Upper lobe of right lung (tissue), 1 donor: ENCODE measurements around the gene DNAJC15. TPM values are rescaled to one million over a fixed set of nuclear protein-coding genes. Genes with fewer than 3 reads are reported as not detected.

ENCODE experiments used
- ATAC-seq: fragments of 200-7000 bp; cut with Tn5 transposase; one replicate; pipeline ENCODE4 v1.9.1; 2020; ENCODE audit warnings: mild to moderate bottlenecking, moderate library complexity
- DNase-seq: peaks from one replicate; pipeline ENCODE4 v3.0.0-alpha.2; 2020
- H3K27ac ChIP-seq: fragments of 200-600 bp; one replicate; pipeline ENCODE4 v1.8.0; 2022
- H3K27me3 ChIP-seq: fragments of 200-600 bp; one replicate; pipeline ENCODE4 v1.8.0; 2022; ENCODE audit warnings: mild to moderate bottlenecking
- H3K36me3 ChIP-seq: fragments of 200-600 bp; one replicate; pipeline ENCODE4 v1.8.0; 2022
- H3K4me1 ChIP-seq: fragments of 200-600 bp; one replicate; pipeline ENCODE4 v1.8.0; 2022
- H3K4me3 ChIP-seq: fragments of 200-600 bp; one replicate; pipeline ENCODE4 v1.8.0; 2022; ENCODE audit warnings: mild to moderate bottlenecking
- H3K9me3 ChIP-seq: fragments of 200-600 bp; one replicate; pipeline ENCODE4 v1.8.0; 2022
- intact Hi-C: fragments of 100-400 bp; cut with DNase I; formaldehyde crosslinking; loops from one replicate; pipeline ENCODE4 v1.11.0; 2022
- total RNA-seq: library from RNA; stranded (reverse); fragmentation: NEBNext Ultra II Directional; extraction: Animal tissue kit (Norgen Biotek cat#: 25700); gene quantifications from one replicate; pipeline ENCODE4 v1.2.1, GENCODE V29; 2021
- TF ChIP-seq, protein P1 (sequence below): fragments of 200-600 bp; IDR thresholded peaks from one replicate; pipeline ENCODE4 v1.8.0; 2022; ENCODE audit warnings: antibody characterized with exemption
- donor health status: DM: no; HTN: yes; CAD: no; lungs with severe emphysema.

Gene DNAJC15
- total RNA-seq, 1 donor from 2014 or later = 15.1 TPM

DNA sequence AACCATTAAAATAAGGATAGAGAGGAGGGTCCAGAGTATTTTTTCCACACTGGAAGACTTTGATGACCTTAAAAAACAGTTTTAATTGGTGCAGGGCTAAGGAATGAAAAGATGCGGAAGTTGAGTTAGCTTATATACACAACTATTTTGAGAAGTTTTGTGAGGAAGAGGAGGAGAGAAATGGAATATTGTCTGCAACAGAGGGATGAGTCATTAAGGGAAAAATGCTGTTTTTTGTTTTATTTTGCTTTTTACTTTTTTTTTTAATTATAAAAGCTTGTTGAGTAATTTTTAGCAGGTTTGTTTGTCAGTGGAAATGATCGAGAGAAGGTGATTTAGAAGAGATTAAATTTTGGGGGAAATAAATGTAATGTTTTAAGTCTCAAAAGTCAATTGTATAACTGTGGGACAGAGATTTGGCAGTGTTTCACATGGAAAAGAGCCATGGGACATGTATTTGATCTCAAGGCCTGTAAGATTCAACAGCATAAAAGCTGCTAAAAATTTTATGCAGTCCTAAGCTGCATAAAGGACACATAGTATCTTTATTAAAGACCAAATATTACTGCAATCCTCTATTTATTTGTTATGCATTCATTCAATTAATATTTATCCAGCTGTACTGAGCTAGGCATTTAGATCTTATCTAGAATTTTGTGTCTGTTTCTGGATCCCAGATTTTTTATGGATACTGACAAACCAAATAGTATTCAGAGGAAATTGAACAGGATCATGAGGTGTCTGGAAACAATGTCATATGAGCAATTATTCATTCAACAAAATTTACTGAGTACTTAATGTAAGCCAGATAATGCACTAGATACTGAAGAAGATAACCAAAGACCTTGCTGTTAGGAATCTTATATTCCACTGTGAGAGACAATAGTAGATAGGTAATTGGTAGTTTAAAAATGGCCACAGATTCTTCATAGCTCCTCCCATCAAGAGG is 72.7 kb downstream of the DNAJC15 start:
- H3K27me3 ChIP-seq = no peaks in the 10 kb centered on the region
- H3K9me3 ChIP-seq = no peaks in the 10 kb centered on the region
- no peak for DNase-seq
- no peak overlapping the region for H3K4me3 ChIP-seq
- H3K4me1 ChIP-seq = no peaks in the 10 kb centered on the region
- TF ChIP-seq, protein P1, sequence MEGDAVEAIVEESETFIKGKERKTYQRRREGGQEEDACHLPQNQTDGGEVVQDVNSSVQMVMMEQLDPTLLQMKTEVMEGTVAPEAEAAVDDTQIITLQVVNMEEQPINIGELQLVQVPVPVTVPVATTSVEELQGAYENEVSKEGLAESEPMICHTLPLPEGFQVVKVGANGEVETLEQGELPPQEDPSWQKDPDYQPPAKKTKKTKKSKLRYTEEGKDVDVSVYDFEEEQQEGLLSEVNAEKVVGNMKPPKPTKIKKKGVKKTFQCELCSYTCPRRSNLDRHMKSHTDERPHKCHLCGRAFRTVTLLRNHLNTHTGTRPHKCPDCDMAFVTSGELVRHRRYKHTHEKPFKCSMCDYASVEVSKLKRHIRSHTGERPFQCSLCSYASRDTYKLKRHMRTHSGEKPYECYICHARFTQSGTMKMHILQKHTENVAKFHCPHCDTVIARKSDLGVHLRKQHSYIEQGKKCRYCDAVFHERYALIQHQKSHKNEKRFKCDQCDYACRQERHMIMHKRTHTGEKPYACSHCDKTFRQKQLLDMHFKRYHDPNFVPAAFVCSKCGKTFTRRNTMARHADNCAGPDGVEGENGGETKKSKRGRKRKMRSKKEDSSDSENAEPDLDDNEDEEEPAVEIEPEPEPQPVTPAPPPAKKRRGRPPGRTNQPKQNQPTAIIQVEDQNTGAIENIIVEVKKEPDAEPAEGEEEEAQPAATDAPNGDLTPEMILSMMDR = no peak
- no peaks in the 10 kb centered on the region for H3K36me3 ChIP-seq
- intact Hi-C loops = no loop called here
- no peak for ATAC-seq
- no peak overlapping the region for H3K27ac ChIP-seq

- no peaks in the 10 kb centered on the region for H3K4me1 ChIP-seq
- no peak overlapping the region for H3K4me3 ChIP-seq
- no peaks in the 10 kb centered on the region for H3K9me3 ChIP-seq
- DNase-seq (no peak), ATAC-seq (no peak)
- TF ChIP-seq, protein P1 = no peak
- no peaks in the 10 kb centered on the region for H3K27me3 ChIP-seq
- intact Hi-C loops = no loop called here
- H3K36me3 ChIP-seq = no peaks in the 10 kb centered on the region
- no peak overlapping the region for H3K27ac ChIP-seq
Measured at GRCh38 chr13:43100667-43101066, 77.3 kb downstream of the DNAJC15 start.

DNA sequence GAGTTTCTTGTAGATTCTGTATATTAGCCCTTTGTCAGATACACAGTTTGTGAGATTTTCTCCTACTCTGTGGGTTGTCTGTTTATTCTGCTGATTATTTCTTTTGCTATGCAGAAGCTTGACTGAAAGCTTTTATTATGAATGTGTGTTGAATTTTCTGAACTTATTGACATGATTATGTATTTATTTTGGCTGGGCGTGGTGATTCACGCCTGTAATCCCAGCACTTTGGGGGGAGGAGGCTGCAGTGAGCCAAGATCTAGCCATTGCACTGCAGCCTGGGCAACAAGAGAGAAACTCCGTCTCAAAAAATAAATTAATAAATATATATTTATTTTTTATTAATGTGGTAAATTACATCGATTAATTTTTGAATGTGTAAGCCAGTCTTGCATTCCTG is 78.9 kb downstream of the DNAJC15 start:
- intact Hi-C loops = no loop called here
- no peak for DNase-seq

DNA sequence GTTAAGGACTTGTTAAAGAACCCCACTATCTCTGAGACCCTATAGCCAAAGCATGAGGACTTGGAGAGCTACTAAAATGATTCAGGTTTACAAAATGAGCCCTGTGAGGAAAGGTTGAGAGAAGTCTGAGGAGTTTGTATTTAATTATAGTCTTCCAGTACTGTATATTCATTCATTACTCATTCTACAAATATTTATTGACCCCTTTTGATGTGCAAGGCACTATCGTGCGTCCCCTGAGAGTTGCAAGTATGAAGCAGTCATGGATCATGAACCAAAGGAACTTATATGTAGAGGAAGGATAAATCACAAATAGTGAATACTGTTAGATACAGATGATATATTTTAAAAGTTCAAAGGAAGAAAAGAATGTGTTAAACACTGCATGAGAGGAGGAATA is 84.4 kb downstream of the DNAJC15 start:
- Histone ChIP-seq H3K4me1 (no peaks in the 10 kb centered on the region), H3K27ac (no peak overlapping the region), H3K9me3 (no peaks in the 10 kb centered on the region), H3K27me3 (no peaks in the 10 kb centered on the region), H3K4me3 (no peak overlapping the region), H3K36me3 (no peaks in the 10 kb centered on the region)
- DNase-seq (no peak), ATAC-seq (no peak)
- intact Hi-C loops = no loop called here
- TF ChIP-seq, protein P1 = no peak

More for the DNA sequence above, 78.9 kb downstream of the DNAJC15 start:
- Histone ChIP-seq H3K4me1 (no peaks in the 10 kb centered on the region), H3K4me3 (no peak overlapping the region), H3K27me3 (no peaks in the 10 kb centered on the region), H3K27ac (no peak overlapping the region), H3K36me3 (no peaks in the 10 kb centered on the region), H3K9me3 (no peaks in the 10 kb centered on the region)
- TF ChIP-seq, protein P1 = no peak
- no peak for ATAC-seq

DNA sequence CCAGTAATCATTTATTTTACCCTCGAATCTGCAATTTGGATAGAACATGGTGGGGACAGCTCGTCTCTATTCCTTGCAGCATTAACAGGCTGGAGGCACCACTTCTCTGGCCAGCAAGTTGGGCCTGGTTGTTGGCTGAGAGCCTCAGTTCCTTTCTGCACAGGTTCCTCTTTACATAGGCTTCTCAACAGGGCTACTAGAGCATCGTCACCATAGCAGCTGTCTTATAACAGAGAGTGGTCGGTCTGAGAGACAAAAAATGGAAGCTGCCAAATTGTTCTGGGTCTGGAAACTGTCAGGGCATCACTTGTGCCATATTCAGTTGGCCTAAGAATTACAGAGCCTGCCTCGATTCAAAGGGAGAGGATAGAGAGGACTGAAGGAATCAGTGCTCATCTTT is 86.7 kb downstream of the DNAJC15 start:
- DNase-seq (no peak), ATAC-seq (no peak)
- TF ChIP-seq, protein P1 = no peak
- intact Hi-C loops = no loop called here
- H3K4me1 ChIP-seq = no peaks in the 10 kb centered on the region
- no peaks in the 10 kb centered on the region for H3K9me3 ChIP-seq
- no peaks in the 10 kb centered on the region for H3K36me3 ChIP-seq
- no peak overlapping the region for H3K4me3 ChIP-seq
- no peaks in the 10 kb centered on the region for H3K27me3 ChIP-seq
- H3K27ac ChIP-seq = no peak overlapping the region
